HG02798 (cell line): ENCODE results near the gene KLHL5.

Experiments
- ATAC-seq: cut with Tn5 transposase; IDR thresholded peaks from one replicate; pipeline ENCODE4 v1.9.1; 2021; ENCODE audit warnings: mild to moderate bottlenecking; ENCODE audit not compliant: unreplicated experiment, poor library complexity

The KLHL5 gene

DNA sequence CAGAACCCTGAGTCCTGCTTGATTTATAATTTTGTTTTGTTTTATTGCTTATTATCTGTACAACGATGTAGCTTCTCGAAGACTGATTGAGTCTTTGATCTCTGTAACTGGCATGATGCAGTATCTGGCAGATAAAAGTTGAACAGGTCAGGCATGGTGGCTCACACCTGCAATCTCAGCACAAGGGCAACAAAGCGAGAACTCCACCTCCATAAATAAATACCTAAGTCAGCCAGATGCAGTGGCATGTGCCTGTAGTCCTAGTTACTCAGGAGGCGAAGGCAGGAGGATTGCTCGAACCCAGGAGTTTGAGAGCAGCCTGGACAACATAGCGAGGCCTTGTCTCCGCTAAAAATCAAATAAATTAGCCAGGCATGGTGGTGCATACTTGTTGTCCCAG is 104.6 kb downstream of the KLHL5 start:
- no peak for ATAC-seq

DNA sequence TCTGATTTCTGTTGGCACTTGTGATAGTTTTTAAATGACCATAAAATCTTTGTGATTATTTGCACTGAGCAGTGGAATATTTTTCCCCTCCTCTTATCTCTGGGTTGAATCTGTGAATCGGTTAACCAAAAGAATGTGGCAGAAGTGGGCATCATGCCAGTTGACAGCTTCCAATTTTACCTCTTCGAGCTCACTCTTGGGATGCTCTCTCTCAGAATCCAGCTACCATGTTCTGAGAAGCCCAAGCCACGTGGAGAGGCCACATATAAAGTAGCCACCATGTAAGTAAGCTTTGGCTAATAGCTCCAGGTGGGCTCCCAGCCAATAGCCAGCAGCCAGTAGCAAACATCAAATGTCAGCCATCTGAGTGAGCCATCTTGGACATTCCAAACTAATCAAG is 107.4 kb downstream of the KLHL5 start:
- no peak for ATAC-seq

DNA sequence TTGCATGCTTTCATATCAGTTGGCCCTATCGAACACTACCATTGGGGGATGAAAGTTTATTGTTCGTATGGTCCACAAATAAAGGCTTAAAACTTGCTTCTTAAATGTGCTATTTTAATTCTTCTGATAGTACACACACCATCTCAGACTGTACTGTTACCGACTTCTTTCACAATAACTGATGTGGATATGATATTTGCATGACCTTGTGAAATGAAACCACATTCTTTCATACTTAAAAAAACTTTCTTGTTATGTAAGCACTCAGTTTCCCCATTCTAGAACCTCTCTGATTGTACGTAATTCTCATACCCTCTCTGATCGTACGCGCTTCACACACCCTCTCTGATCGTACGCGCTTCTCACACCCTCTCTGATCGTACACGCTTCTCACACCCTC is 108.3 kb downstream of the KLHL5 start:
- ATAC-seq: no peak
